Spleen (tissue), 11 donors: ENCODE data around the gene CCL17. TPM values are rescaled to one million over a fixed set of nuclear protein-coding genes. Genes with fewer than 3 reads are reported as not detected.

Experiments used
- DNase-seq: peaks from one replicate; pipeline ENCODE4 v3.0.0-alpha.2; 2020
- H3K27ac ChIP-seq, 8 donors: fragments of 200-600 bp; sonication (generic) in 7 of 8; 1 replicate in 4 of 8; 2 replicates in 4 of 8; pipeline versions ENCODE4 v1.5.0 to v1.8.0; 2016 to 2021; ENCODE audit warnings: inconsistent platforms in 4 of 8, mild to moderate bottlenecking in 4 of 8, moderate library complexity in 1 of 8
- H3K27me3 ChIP-seq, 7 donors: fragments of 200-600 bp; sonication (generic) in 6 of 7; replicated peaks in 1 of 7; 1 replicate in 4 of 7; 2 replicates in 3 of 7; pipeline versions ENCODE4 v1.5.0 to v1.8.0; 2016 to 2021; ENCODE audit warnings: inconsistent platforms in 3 of 7, mild to moderate bottlenecking in 1 of 7
- H3K36me3 ChIP-seq, 6 donors: fragments of 200-600 bp; sonication (generic) in 5 of 6; 1 replicate in 4 of 6; 2 replicates in 2 of 6; pipeline versions ENCODE4 v1.5.0 to v1.8.0; 2016 to 2021; ENCODE audit warnings: inconsistent platforms in 2 of 6
- H3K4me1 ChIP-seq, 6 donors: fragments of 200-600 bp; sonication (generic) in 5 of 6; 1 replicate in 3 of 6; 2 replicates in 3 of 6; pipeline versions ENCODE4 v1.5.0 to v1.8.0; 2016 to 2021; ENCODE audit warnings: inconsistent platforms in 3 of 6
- H3K4me3 ChIP-seq, 8 donors: fragments of 200-600 bp; sonication (generic) in 7 of 8; 1 replicate in 4 of 8; 2 replicates in 4 of 8; pipeline versions ENCODE4 v1.5.0 to v1.8.0; 2016 to 2021; ENCODE audit warnings: inconsistent platforms in 4 of 8, mild to moderate bottlenecking in 4 of 8, moderate library complexity in 2 of 8
- H3K9me3 ChIP-seq, 8 donors: fragments of 200-600 bp; sonication (generic) in 7 of 8; 1 replicate in 4 of 8; 2 replicates in 4 of 8; pipeline versions ENCODE4 v1.5.0 to v1.8.0; 2016 to 2021; ENCODE audit warnings: inconsistent platforms in 4 of 8
- POLR2A ChIP-seq, 3 donors: fragments of 450-650 bp; IDR thresholded peaks; one replicate each; pipeline ENCODE4 v1.5.1; 2017; ENCODE audit warnings: antibody characterized with exemption in 3 of 3, mild to moderate bottlenecking in 1 of 3
- POLR2AphosphoS5 ChIP-seq, 3 donors: sonication (generic); formaldehyde crosslinking; IDR thresholded peaks; one replicate each; pipeline ENCODE4 v1.5.1; 2017; ENCODE audit warnings: antibody characterized with exemption in 3 of 3
- WGBS, 5 donors: extraction: QIAGEN DNeasy Blood & Tissue Kit in 3 of 5; methylation state at CpG; one replicate each; pipeline versions ENCODE4 v1.1.5 to v1.1.7; 2013 to 2018; 5-methylcytosine and 5-hydroxymethylcytosine counted together
- intact Hi-C: fragments of 100-400 bp; cut with DNase I; formaldehyde crosslinking; loops from one replicate; pipeline ENCODE4 v1.15.0; 2023; ENCODE audit warnings: low total_unique reads
- polyA plus RNA-seq, 3 donors: library from polyadenylated mRNA; stranded (reverse); fragments of 200-250 nt; gene quantifications; one replicate each; pipeline ENCODE4 v1.2.1, GENCODE V29; 2013
- total RNA-seq, 7 donors: library from RNA; depleted of rRNA in 3 of 7; stranded (reverse); fragments of >200 nt in 3 of 7; fragmentation: NEBNext Ultra II Directional in 4 of 7; extraction: Animal tissue kit (Norgen Biotek cat#: 25700) in 4 of 7; gene quantifications; one replicate each; pipeline versions ENCODE4 v1.1.0 to v1.2.1, GENCODE V29; 2016 to 2021
- TF ChIP-seq, protein P1 (sequence below), 11 experiments: fragments of 200-600 bp in 7 of 11; fragments of 450-650 bp in 4 of 11; sonication (generic) in 4 of 11; IDR thresholded peaks in 8 of 11; conservative IDR thresholded peaks in 3 of 11; 1 replicate in 7 of 11; 2 replicates in 4 of 11; pipeline versions ENCODE4 v1.4.0 to v1.8.0; 2016 to 2021; ENCODE audit warnings: antibody characterized with exemption in 11 of 11, inconsistent platforms in 4 of 11, mild to moderate bottlenecking in 1 of 11
- donor health status: healthy with polysubstance abuse.
- donor health status: DM: no; HTN: no; CAD: no; lungs with moderate emphysema.
- donor health status: DM: no; HTN: no; CAD: no.
- donor health status: Bipolar disorder and iron deficiency.
- donor health status: healthy.
- donor health status: DM: no; HTN: no; CAD: no.
- donor health status: DM: yes; HTN: yes; CAD: no.

CCL17 gene
- total and polyA plus RNA-seq, 10 donors = 0.29 to 4.0 (median 2.0) TPM; not detected in 4

DNA sequence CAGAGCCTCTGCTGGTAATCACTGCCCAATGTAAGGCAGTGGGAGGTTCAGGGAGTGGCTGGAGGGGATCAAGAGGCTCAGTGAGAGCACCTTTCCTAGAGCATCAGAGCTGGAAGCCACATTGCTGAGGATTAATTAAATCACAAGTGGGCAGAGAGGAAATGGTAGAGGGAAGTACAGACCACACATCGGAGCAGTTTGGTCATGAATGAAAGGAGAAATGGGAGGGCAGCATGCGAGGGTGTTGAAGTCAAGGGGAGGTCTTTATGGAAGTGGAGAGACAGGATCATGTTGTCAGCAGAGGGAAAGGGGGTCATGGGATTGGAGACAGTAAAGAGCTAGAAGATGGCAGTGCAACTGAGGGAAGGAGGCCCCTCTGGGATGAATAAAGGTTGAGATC is 2.3 kb downstream of the CCL17 start:
- Histone ChIP-seq H3K4me1 (peaks cover 0 to 31% (median 16%) of the 10 kb centered on the region in 6 donors), H3K36me3 (no peaks in the 10 kb centered on the region), H3K9me3 (no peaks in the 10 kb centered on the region), H3K27ac (no peak overlapping the region), H3K27me3 (no peaks in the 10 kb centered on the region), H3K4me3 (no peak overlapping the region)
- DNase-seq = no peak
- intact Hi-C loops = no loop called here
- 14 to 25% (median 23%) methylated on average over 2 of the region's 2 CpGs for WGBS, 5 donors
- TF ChIP-seq POLR2A (IDR thresholded peaks at IDR 0.05) (no peak), POLR2AphosphoS5 (IDR thresholded peaks at IDR 0.05) (no peak)
- TF ChIP-seq, protein P1, sequence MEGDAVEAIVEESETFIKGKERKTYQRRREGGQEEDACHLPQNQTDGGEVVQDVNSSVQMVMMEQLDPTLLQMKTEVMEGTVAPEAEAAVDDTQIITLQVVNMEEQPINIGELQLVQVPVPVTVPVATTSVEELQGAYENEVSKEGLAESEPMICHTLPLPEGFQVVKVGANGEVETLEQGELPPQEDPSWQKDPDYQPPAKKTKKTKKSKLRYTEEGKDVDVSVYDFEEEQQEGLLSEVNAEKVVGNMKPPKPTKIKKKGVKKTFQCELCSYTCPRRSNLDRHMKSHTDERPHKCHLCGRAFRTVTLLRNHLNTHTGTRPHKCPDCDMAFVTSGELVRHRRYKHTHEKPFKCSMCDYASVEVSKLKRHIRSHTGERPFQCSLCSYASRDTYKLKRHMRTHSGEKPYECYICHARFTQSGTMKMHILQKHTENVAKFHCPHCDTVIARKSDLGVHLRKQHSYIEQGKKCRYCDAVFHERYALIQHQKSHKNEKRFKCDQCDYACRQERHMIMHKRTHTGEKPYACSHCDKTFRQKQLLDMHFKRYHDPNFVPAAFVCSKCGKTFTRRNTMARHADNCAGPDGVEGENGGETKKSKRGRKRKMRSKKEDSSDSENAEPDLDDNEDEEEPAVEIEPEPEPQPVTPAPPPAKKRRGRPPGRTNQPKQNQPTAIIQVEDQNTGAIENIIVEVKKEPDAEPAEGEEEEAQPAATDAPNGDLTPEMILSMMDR (IDR thresholded peaks at IDR 0.05 in 8 of 11, conservative IDR thresholded peaks at IDR 0.05 in 3 of 11) = no peak

GRCh38 chr16:57407521-57408353 is 3.2 kb downstream of the CCL17 start:
- TF ChIP-seq POLR2A (IDR thresholded peaks at IDR 0.05) (no peak), POLR2AphosphoS5 (IDR thresholded peaks at IDR 0.05) (no peak)
- TF ChIP-seq, protein P1 (IDR thresholded peaks at IDR 0.05 in 8 of 11, conservative IDR thresholded peaks at IDR 0.05 in 3 of 11) = no peak
- peaks cover 0 to 34% (median 16%) of the 10 kb centered on the region in 6 donors for H3K4me1 ChIP-seq
- intact Hi-C loops = no loop called here
- DNase-seq = no peak
- no peaks in the 10 kb centered on the region for H3K36me3 ChIP-seq
- H3K27ac ChIP-seq = no peak overlapping the region
- H3K27me3 ChIP-seq = no peaks in the 10 kb centered on the region
- H3K4me3 ChIP-seq = no peak overlapping the region
- no peaks in the 10 kb centered on the region for H3K9me3 ChIP-seq
- WGBS, 5 donors = 90 to 97% (median 92%) methylated on average over 5 of the region's 5 CpGs

- TF ChIP-seq POLR2A (IDR thresholded peaks at IDR 0.05) (no peak), POLR2AphosphoS5 (IDR thresholded peaks at IDR 0.05) (no peak)
- TF ChIP-seq, protein P1 (IDR thresholded peaks at IDR 0.05 in 8 of 11, conservative IDR thresholded peaks at IDR 0.05 in 3 of 11) = no peak
- H3K36me3 ChIP-seq = no peaks in the 10 kb centered on the region
- no peak overlapping the region for H3K27ac ChIP-seq
- peaks cover 0 to 47% (median 29%) of the 10 kb centered on the region in 6 donors for H3K4me1 ChIP-seq
- no peak overlapping the region for H3K4me3 ChIP-seq
- intact Hi-C loops = no loop called here
- no peak for DNase-seq
- H3K27me3 ChIP-seq = no peaks in the 10 kb centered on the region
- no peaks in the 10 kb centered on the region for H3K9me3 ChIP-seq
- WGBS, 5 donors = 38 to 46% (median 41%) methylated on average over 5 of the region's 5 CpGs
These were observed 4.5 kb downstream of the CCL17 start for GRCh38 chr16:57409065-57409464.

DNA sequence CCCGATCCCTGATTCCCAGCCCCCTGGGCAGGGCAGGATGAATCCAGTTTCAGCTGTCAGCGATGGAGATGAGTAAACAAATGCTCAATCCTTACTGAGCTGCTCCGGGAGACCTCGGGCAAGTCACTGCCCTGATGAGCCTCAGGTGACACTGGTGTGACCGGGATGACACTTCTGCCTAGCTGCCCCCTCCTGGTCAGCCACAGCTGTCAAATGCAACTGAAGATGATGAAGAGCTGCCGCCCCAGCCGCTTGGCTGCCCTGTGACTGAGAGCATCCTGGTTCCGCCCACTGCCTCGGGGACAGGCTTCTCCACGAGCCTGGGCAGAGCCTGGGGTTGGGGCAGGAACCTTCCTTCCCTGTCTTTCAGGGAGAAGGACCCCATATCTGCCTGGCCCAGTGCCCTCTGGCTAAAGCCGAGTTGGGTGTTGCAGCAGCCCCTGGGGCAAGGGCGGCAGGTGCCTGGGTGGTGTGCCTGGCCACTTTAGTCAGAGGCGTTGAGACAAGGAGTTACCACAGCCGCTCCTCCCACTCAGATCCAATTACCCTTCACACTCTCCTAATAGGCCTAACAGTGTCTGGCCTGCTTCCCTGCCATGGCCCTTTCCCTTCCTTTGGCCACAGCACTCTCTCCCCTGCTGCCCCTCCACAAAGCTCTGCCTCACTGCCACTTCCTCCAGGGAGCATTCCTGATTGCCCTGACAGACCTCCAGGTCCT is 5.5 kb downstream of the CCL17 start:
- 77 to 89% (median 82%) methylated on average over 10 to 14 of the region's 14 CpGs for WGBS, 5 donors
- Histone ChIP-seq H3K27me3 (no peaks in the 10 kb centered on the region), H3K27ac (no peak overlapping the region), H3K9me3 (no peaks in the 10 kb centered on the region), H3K4me3 (no peak overlapping the region), H3K4me1 (peaks cover 0 to 49% (median 29%) of the 10 kb centered on the region in 6 donors), H3K36me3 (no peaks in the 10 kb centered on the region)
- DNase-seq = no peak
- TF ChIP-seq, protein P1 (IDR thresholded peaks at IDR 0.05 in 8 of 11, conservative IDR thresholded peaks at IDR 0.05 in 3 of 11) = no peak
- TF ChIP-seq POLR2AphosphoS5 (IDR thresholded peaks at IDR 0.05) = no peak
- no peak for TF ChIP-seq POLR2A (IDR thresholded peaks at IDR 0.05)
- intact Hi-C loops = loop anchor here (10.0 kb wide), 1 partner anchor 325 kb away; no protein-coding TSS in a partner anchor
